Right lobe of liver (tissue), 4 donors: ENCODE results near the gene SHISAL2A.

ENCODE experiments used
- POLR2A ChIP-seq: fragments of 450-650 bp; IDR thresholded peaks from one replicate; pipeline ENCODE4 v1.6.1; 2017; ENCODE audit warnings: antibody characterized with exemption, mild to moderate bottlenecking
- TF ChIP-seq, protein P1 (sequence below), 4 donors: fragments of 200-600 bp in 3 of 4; fragments of 450-650 bp in 1 of 4; IDR thresholded peaks; one replicate each; pipeline versions ENCODE4 v1.5.1 to v1.8.0; 2016 to 2022; ENCODE audit warnings: antibody characterized with exemption in 4 of 4, mild to moderate bottlenecking in 2 of 4
- donor health status: DM: no; HTN: no; CAD: no.
- donor health status: DM: no; HTN: no; CAD: no.
- donor health status: DM: no; HTN: yes; CAD: no.

GRCh38 chr1:52614671-52615070 lies 18.3 kb upstream of the SHISAL2A start:
- TF ChIP-seq, protein P1, sequence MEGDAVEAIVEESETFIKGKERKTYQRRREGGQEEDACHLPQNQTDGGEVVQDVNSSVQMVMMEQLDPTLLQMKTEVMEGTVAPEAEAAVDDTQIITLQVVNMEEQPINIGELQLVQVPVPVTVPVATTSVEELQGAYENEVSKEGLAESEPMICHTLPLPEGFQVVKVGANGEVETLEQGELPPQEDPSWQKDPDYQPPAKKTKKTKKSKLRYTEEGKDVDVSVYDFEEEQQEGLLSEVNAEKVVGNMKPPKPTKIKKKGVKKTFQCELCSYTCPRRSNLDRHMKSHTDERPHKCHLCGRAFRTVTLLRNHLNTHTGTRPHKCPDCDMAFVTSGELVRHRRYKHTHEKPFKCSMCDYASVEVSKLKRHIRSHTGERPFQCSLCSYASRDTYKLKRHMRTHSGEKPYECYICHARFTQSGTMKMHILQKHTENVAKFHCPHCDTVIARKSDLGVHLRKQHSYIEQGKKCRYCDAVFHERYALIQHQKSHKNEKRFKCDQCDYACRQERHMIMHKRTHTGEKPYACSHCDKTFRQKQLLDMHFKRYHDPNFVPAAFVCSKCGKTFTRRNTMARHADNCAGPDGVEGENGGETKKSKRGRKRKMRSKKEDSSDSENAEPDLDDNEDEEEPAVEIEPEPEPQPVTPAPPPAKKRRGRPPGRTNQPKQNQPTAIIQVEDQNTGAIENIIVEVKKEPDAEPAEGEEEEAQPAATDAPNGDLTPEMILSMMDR (IDR thresholded peaks at IDR 0.05): no peak
- no peak for TF ChIP-seq POLR2A
